ENCODE results near the gene ARHGAP24. TPM values are rescaled to one million over a fixed set of nuclear protein-coding genes. Genes with fewer than 3 reads are reported as not detected.
"Not testable (repeated sequence)": the region's sequence is repeated elsewhere in the genome, so short reads cannot be mapped to it uniquely, and the experiment has no call there.

The ARHGAP24 gene
- total RNA-seq, 2 experiments from 2014 or later: not detected

DNA sequence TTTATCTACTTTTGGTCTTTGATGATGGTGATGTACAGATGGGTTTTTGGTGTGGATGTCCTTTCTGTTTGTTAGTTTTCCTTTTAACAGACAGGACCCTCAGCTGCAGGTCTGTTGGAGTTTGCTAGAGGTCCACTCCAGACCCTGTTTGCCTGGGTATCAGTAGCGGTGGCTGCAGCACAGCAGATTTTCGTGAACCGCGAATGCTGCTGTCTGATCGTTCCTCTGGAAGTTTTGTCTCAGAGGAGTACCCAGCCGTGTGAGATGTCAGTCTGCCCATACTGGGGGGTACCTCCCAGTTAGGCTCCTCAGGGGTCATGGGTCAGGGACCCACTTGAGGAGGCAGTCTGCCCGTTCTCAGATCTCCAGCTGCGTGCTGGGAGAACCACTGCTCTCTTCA, 191.7 kb downstream of the ARHGAP24 start:
- H3K36me3 Mint-ChIP-seq; H3K27me3 Mint-ChIP-seq; DNase-seq; H3K27ac Mint-ChIP-seq; CTCF ChIA-PET; H3K9me3 Mint-ChIP-seq; H3K4me3 Mint-ChIP-seq; H3K4me1 Mint-ChIP-seq (ENCODE audit: low read depth); POLR2A ChIA-PET; intact Hi-C loops (cut with micrococcal nuclease): not testable (repeated sequence)

- no peak for DNase-seq
- H3K36me3 Mint-ChIP-seq: no peaks in the 10 kb centered on the region
- no peaks in the 10 kb centered on the region for H3K27me3 Mint-ChIP-seq
- CTCF ChIA-PET: no interaction called here
- no peak overlapping the region for H3K4me3 Mint-ChIP-seq
- POLR2A ChIA-PET: no interaction called here
- intact Hi-C loops (cut with micrococcal nuclease): no loop called here
- H3K9me3 Mint-ChIP-seq: peaks cover under 1% of the 10 kb centered on the region
- no peak overlapping the region for H3K27ac Mint-ChIP-seq
- H3K4me1 Mint-ChIP-seq (ENCODE audit: low read depth): no peaks in the 10 kb centered on the region
These were observed 194.3 kb downstream of the ARHGAP24 start for GRCh38 chr4:85669204-85669603.

- intact Hi-C loops (cut with micrococcal nuclease): no loop called here
- ChIA-PET POLR2A (no interaction called here), CTCF (no interaction called here)
- Mint-ChIP-seq H3K36me3 (no peaks in the 10 kb centered on the region), H3K27me3 (no peaks in the 10 kb centered on the region), H3K9me3 (no peaks in the 10 kb centered on the region), H3K4me1 (ENCODE audit: low read depth) (no peaks in the 10 kb centered on the region), H3K27ac (no peak overlapping the region), H3K4me3 (no peak overlapping the region)
- no peak for DNase-seq
These were observed 195.1 kb downstream of the ARHGAP24 start for GRCh38 chr4:85669992-85670548.

- Mint-ChIP-seq H3K27ac (no peak overlapping the region), H3K4me1 (ENCODE audit: low read depth) (no peaks in the 10 kb centered on the region), H3K27me3 (no peaks in the 10 kb centered on the region), H3K9me3 (no peaks in the 10 kb centered on the region), H3K36me3 (no peaks in the 10 kb centered on the region), H3K4me3 (no peak overlapping the region)
- intact Hi-C loops (cut with micrococcal nuclease): no loop called here
- POLR2A ChIA-PET: no interaction called here
- CTCF ChIA-PET: no interaction called here
- DNase-seq: no peak
These were observed 196.2 kb downstream of the ARHGAP24 start for GRCh38 chr4:85671120-85671519.

GRCh38 chr4:85672116-85672515, 197.2 kb downstream of the ARHGAP24 start:
- H3K4me1 Mint-ChIP-seq (ENCODE audit: low read depth): no peaks in the 10 kb centered on the region
- H3K36me3 Mint-ChIP-seq: no peaks in the 10 kb centered on the region
- CTCF ChIA-PET: no interaction called here
- POLR2A ChIA-PET: no interaction called here
- no peak overlapping the region for H3K4me3 Mint-ChIP-seq
- intact Hi-C loops (cut with micrococcal nuclease): no loop called here
- no peak for DNase-seq
- H3K9me3 Mint-ChIP-seq: no peaks in the 10 kb centered on the region
- H3K27ac Mint-ChIP-seq: no peak overlapping the region
- no peaks in the 10 kb centered on the region for H3K27me3 Mint-ChIP-seq

- ChIA-PET CTCF (no interaction called here), POLR2A (no interaction called here)
- no peaks in the 10 kb centered on the region for H3K9me3 Mint-ChIP-seq
- H3K4me1 Mint-ChIP-seq (ENCODE audit: low read depth): no peaks in the 10 kb centered on the region
- no peak overlapping the region for H3K27ac Mint-ChIP-seq
- H3K36me3 Mint-ChIP-seq: no peaks in the 10 kb centered on the region
- intact Hi-C loops (cut with micrococcal nuclease): no loop called here
- H3K4me3 Mint-ChIP-seq: no peak overlapping the region
- H3K27me3 Mint-ChIP-seq: no peaks in the 10 kb centered on the region
- DNase-seq: no peak
These were observed 198.0 kb downstream of the ARHGAP24 start for GRCh38 chr4:85672959-85673358.

DNA sequence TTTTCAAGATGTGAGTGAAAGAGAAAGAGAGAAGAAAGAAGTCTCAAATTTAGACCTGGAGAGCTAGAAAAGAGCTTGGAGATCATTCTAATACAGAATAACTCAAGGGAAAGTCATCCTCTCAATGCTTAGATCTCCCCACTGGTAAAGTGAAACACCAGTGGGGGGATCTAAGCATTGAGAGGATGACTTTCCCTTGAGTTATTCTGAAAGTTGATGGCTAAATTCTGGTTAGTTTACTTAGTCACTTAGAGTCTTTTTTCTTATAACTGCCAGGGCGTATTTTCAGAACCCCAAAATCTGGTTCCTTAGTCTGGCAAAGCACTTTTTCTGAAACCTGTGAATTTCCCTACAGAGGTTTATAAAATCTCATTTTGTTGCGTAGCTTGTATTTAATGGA, 198.6 kb downstream of the ARHGAP24 start:
- no peak overlapping the region for H3K27ac Mint-ChIP-seq
- no peak for DNase-seq
- H3K36me3 Mint-ChIP-seq: no peaks in the 10 kb centered on the region
- no peaks in the 10 kb centered on the region for H3K9me3 Mint-ChIP-seq
- ChIA-PET POLR2A (no interaction called here), CTCF (no interaction called here)
- intact Hi-C loops (cut with micrococcal nuclease): no loop called here
- no peaks in the 10 kb centered on the region for H3K27me3 Mint-ChIP-seq
- no peak overlapping the region for H3K4me3 Mint-ChIP-seq
- no peaks in the 10 kb centered on the region for H3K4me1 Mint-ChIP-seq (ENCODE audit: low read depth)

DNA sequence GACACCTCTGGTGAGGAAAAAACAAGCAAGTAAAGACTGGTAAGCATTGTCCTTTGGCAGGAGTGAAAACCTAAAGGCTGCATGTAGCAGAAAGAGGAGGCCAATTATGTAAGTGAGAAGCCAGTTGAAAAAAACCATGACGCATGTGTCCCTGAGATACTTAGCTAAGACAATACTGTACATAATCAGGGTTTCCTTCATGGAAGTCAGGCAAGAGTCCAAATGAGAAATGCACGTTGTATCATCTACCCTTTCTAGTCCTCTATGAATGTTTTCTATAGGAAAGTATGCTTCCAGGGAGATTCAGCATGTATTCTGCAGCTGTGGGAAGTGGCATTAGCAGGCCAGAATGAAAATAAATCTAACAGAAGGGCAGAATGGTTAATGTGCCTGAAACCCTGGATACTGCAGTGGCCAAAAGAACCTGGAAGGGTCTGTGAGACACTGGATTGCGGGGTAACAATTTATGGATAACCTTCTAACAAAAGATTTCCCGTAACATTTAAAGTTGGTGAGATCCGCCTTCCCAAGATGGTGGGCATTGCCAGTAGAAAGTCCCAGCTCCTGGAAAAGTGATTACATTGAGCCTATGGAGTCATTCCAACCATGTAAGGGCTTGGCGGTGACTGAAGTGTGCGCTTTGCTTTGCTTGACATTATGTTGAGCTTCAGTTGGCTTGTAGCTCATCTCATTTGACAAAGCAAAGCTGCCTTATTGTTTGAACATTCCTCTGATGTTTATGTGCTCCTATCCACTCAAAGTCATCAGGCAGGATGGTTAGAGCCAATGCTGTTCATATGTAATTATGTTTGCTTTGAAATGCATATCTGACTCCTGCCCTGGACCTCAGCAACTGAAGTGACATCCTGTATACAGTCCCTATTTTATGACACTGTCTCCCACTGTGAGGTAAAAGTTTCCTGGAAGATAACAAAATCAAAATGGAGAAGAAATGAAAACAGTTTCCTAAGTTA, 200.4 kb downstream of the ARHGAP24 start:
- Mint-ChIP-seq H3K4me1 (ENCODE audit: low read depth) (no peaks in the 10 kb centered on the region), H3K36me3 (no peaks in the 10 kb centered on the region), H3K27ac (no peak overlapping the region), H3K4me3 (no peak overlapping the region), H3K27me3 (no peaks in the 10 kb centered on the region), H3K9me3 (no peaks in the 10 kb centered on the region)
- POLR2A ChIA-PET: no interaction called here
- intact Hi-C loops (cut with micrococcal nuclease): no loop called here
- DNase-seq: no peak
- CTCF ChIA-PET: no interaction called here

- H3K27ac Mint-ChIP-seq: no peak overlapping the region
- no peaks in the 10 kb centered on the region for H3K4me1 Mint-ChIP-seq (ENCODE audit: low read depth)
- DNase-seq: no peak
- intact Hi-C loops (cut with micrococcal nuclease): no loop called here
- no peaks in the 10 kb centered on the region for H3K36me3 Mint-ChIP-seq
- ChIA-PET POLR2A (no interaction called here), CTCF (no interaction called here)
- no peaks in the 10 kb centered on the region for H3K27me3 Mint-ChIP-seq
- no peak overlapping the region for H3K4me3 Mint-ChIP-seq
- no peaks in the 10 kb centered on the region for H3K9me3 Mint-ChIP-seq
These were observed 201.1 kb downstream of the ARHGAP24 start for GRCh38 chr4:85676050-85676425.

DNA sequence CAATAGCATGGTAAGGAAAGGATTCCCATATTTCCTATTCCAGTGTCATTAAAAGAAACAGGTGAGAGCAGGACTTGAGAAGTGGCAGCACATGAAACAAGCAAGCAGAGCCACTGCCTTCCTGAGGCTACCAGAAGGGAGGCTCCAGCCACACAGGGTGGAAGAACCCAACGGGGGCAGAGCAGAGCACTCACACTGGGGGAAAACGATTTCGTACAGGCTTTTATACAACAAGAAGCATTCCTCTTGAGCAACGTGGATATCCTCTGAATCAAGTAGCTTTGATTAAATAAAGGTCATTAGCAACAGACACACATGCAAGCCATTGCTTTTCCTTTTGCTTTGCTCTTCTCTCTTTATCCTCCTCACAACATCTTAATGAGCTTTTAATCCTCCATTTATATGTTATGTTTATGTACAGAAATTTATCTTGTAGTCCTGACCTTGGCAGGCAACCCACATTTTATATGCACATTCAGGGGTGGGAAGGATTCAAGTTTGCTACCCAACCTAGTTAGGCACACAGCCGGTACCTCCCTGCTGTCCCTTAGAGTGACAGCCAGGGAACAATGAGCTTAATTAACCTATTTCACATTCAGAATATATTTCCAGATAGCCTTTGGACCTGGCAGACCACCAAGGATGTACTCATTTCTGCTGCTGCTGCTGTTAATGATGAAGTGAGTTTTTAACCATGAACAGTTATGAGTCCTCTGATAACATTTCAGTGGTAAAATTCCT, 202.1 kb downstream of the ARHGAP24 start:
- CTCF ChIA-PET: interaction anchor here (0.6 kb wide), 1 partner anchor 355 kb away, joined by 3 read pairs; no protein-coding TSS in a partner anchor
- H3K4me3 Mint-ChIP-seq: no peak overlapping the region
- DNase-seq: no peak
- intact Hi-C loops (cut with micrococcal nuclease): no loop called here
- H3K4me1 Mint-ChIP-seq (ENCODE audit: low read depth): no peaks in the 10 kb centered on the region
- H3K36me3 Mint-ChIP-seq: no peaks in the 10 kb centered on the region
- POLR2A ChIA-PET: no interaction called here
- no peaks in the 10 kb centered on the region for H3K27me3 Mint-ChIP-seq
- no peaks in the 10 kb centered on the region for H3K9me3 Mint-ChIP-seq
- no peak overlapping the region for H3K27ac Mint-ChIP-seq

GRCh38 chr4:85681221-85681657, 206.3 kb downstream of the ARHGAP24 start:
- H3K9me3 Mint-ChIP-seq: peaks cover 4% of the 10 kb centered on the region
- intact Hi-C loops (cut with micrococcal nuclease): no loop called here
- no peak for DNase-seq
- H3K27ac Mint-ChIP-seq: no peak overlapping the region
- H3K36me3 Mint-ChIP-seq: no peaks in the 10 kb centered on the region
- H3K27me3 Mint-ChIP-seq: no peaks in the 10 kb centered on the region
- POLR2A ChIA-PET: no interaction called here
- no peaks in the 10 kb centered on the region for H3K4me1 Mint-ChIP-seq (ENCODE audit: low read depth)
- CTCF ChIA-PET: no interaction called here
- no peak overlapping the region for H3K4me3 Mint-ChIP-seq

- Mint-ChIP-seq H3K9me3 (peaks cover 4% of the 10 kb centered on the region), H3K4me3 (no peak overlapping the region), H3K27ac (no peak overlapping the region), H3K27me3 (no peaks in the 10 kb centered on the region), H3K36me3 (no peaks in the 10 kb centered on the region), H3K4me1 (ENCODE audit: low read depth) (no peaks in the 10 kb centered on the region)
- DNase-seq: no peak
- ChIA-PET POLR2A (no interaction called here), CTCF (no interaction called here)
- intact Hi-C loops (cut with micrococcal nuclease): no loop called here
These were observed 207.0 kb downstream of the ARHGAP24 start for GRCh38 chr4:85681921-85682320.
